ENCODE measurements around the gene DIP2C. TPM values are rescaled to one million over a fixed set of nuclear protein-coding genes. Genes with fewer than 3 reads are reported as not detected.

The DIP2C gene
- total RNA-seq, 2 experiments from 2014 or later, result 0.70 to 0.76 TPM

DNA sequence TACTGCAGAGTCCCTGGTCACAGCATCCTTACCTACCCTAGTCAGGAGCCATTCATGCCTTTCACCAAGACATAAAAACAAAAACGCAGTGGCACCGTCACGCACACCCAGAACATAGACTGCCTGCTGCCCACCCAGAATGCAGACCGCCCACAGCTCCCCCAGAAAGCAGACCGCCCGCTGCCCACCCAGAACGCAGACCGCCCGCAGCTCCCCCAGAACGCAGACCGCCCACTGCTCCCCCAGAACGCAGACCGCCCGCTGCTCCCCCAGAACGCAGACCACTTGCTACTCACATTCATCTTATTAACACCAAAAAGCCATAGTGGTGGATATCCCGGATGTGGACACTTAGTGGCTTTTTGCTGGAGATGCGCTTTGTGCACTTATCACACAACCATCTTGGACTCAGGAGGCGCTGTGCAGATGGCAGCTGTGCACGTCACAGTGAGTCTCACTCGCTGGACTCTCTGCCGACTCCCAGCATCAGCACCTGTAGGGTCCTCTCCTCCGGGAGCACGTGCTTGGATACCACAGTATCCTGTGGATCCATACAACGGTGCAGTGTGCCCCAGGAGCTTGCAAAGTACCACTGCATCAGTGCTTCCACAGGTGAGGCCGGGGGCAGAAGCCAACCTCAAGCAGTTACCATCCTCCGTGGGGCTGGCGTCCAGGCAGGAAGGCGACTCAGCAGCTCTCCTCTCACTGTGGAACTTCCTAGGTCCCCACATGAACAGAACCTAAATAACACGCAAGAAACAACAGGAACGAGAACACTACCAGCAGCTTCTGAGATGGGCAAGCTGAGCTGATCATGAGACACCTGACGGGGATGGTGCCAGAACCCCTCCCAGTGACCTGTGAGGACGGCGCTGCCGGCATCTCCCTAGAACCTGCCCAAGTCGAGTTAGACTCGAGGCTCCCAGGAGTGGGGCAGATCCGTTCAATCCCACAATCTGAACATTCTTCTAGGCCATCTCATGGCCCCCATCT is 161.0 kb downstream of the DIP2C start:
- ChIA-PET POLR2A (no interaction called here), CTCF (no interaction called here)
- no peaks in the 10 kb centered on the region for H3K9me3 Mint-ChIP-seq
- no peaks in the 10 kb centered on the region for H3K36me3 Mint-ChIP-seq (ENCODE audit: low read depth)
- no peak overlapping the region for H3K27ac Mint-ChIP-seq
- DNase-seq, result no peak
- no peak overlapping the region for H3K4me3 Mint-ChIP-seq
- no peaks in the 10 kb centered on the region for H3K27me3 Mint-ChIP-seq
- no peaks in the 10 kb centered on the region for H3K4me1 Mint-ChIP-seq

DNA sequence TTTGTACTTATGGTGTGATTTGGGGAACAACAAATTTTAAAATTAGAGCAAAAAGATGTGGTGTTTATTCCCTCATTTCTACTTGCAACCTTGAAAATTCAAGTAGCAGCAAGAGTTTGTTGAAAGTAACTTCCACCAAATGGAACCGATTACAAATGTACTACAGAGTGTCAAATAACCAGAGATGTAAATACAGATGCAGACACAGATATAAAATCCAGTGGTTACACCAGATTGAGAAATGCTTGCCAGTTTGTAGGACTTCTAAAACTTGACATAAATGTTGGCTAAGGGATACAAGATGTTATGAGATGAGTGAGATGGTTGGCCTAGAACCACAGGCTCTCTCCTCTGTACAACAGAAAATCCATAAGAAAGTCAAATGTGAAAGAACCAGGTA is 162.1 kb downstream of the DIP2C start:
- peaks cover 5% of the 10 kb centered on the region for H3K27me3 Mint-ChIP-seq
- CTCF ChIA-PET, result interaction anchor here (0.7 kb wide), 1 partner anchor 13 kb away, joined by 3 read pairs; no protein-coding TSS in a partner anchor
- no peaks in the 10 kb centered on the region for H3K4me1 Mint-ChIP-seq
- H3K9me3 Mint-ChIP-seq, result no peaks in the 10 kb centered on the region
- no peak for DNase-seq
- no peak overlapping the region for H3K4me3 Mint-ChIP-seq
- POLR2A ChIA-PET, result no interaction called here
- H3K36me3 Mint-ChIP-seq (ENCODE audit: low read depth), result no peaks in the 10 kb centered on the region
- no peak overlapping the region for H3K27ac Mint-ChIP-seq

GRCh38 chr10:526651-527312 is 162.7 kb downstream of the DIP2C start:
- Mint-ChIP-seq H3K36me3 (ENCODE audit: low read depth) (no peaks in the 10 kb centered on the region), H3K27ac (no peak overlapping the region), H3K4me1 (no peaks in the 10 kb centered on the region), H3K4me3 (no peak overlapping the region), H3K27me3 (peaks cover 5% of the 10 kb centered on the region), H3K9me3 (no peaks in the 10 kb centered on the region)
- DNase-seq, result no peak
- CTCF ChIA-PET, result interaction anchor here (0.7 to 1.3 kb wide), 2 partner anchors 12 to 16 kb away, joined by 3 read pairs; no protein-coding TSS in a partner anchor
- POLR2A ChIA-PET, result no interaction called here

DNA sequence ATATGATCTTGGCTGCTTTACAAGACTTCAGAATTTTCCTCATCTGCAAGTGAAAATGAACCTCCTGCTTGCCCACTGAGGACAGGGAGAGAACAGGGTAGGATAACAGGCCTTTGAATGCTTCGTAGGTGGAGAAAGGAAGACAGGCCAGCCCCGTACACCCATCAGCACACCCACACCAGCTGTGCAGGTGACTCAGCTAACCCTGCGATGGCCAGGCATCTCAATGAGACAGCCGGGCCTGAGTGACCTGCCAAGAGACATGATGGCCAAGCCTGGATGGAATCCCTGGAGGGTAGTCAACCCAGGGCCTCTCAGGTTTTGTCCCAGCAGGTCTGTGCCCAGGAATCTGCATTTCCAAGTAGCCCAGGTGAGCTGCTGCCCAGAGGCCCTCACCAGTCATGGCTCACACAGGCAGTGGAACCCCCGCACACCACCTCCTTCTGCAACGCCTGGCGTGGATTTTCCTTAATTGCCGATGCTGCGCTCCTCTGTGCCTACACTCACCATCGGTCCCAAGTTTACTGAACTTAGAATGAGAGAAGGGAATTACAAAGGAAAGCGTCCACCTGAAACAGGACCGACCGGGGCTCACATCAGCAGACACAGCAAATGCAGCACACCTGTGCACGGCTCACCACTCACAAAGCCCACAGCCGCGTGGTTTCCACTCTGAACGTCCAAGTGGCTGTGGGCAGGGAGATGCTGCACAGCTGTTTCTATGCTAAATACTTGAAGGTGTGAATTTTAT is 163.7 kb downstream of the DIP2C start:
- Mint-ChIP-seq H3K4me3 (no peak overlapping the region), H3K36me3 (ENCODE audit: low read depth) (no peaks in the 10 kb centered on the region), H3K27ac (no peak overlapping the region), H3K9me3 (no peaks in the 10 kb centered on the region), H3K4me1 (no peaks in the 10 kb centered on the region), H3K27me3 (peaks cover 12% of the 10 kb centered on the region)
- no peak for DNase-seq
- ChIA-PET CTCF (interaction anchor here (1.3 kb wide), 1 partner anchor 15 kb away, joined by 3 read pairs; no protein-coding TSS in a partner anchor), POLR2A (no interaction called here)

GRCh38 chr10:523925-524324 is 165.5 kb downstream of the DIP2C start:
- ChIA-PET POLR2A (no interaction called here), CTCF (no interaction called here)
- peaks cover 12% of the 10 kb centered on the region for H3K27me3 Mint-ChIP-seq
- no peaks in the 10 kb centered on the region for H3K9me3 Mint-ChIP-seq
- H3K27ac Mint-ChIP-seq, result no peak overlapping the region
- no peaks in the 10 kb centered on the region for H3K4me1 Mint-ChIP-seq
- H3K4me3 Mint-ChIP-seq, result no peak overlapping the region
- H3K36me3 Mint-ChIP-seq (ENCODE audit: low read depth), result no peaks in the 10 kb centered on the region
- DNase-seq, result no peak

GRCh38 chr10:522350-522749 is 167.1 kb downstream of the DIP2C start:
- Mint-ChIP-seq H3K27me3 (peaks cover 12% of the 10 kb centered on the region), H3K27ac (no peak overlapping the region), H3K4me1 (no peaks in the 10 kb centered on the region), H3K9me3 (no peaks in the 10 kb centered on the region), H3K36me3 (ENCODE audit: low read depth) (no peaks in the 10 kb centered on the region), H3K4me3 (no peak overlapping the region)
- POLR2A ChIA-PET, result no interaction called here
- CTCF ChIA-PET, result interaction anchor here (1.4 kb wide), 1 partner anchor 10 kb away, joined by 3 read pairs; no protein-coding TSS in a partner anchor
- DNase-seq, result no peak

DNA sequence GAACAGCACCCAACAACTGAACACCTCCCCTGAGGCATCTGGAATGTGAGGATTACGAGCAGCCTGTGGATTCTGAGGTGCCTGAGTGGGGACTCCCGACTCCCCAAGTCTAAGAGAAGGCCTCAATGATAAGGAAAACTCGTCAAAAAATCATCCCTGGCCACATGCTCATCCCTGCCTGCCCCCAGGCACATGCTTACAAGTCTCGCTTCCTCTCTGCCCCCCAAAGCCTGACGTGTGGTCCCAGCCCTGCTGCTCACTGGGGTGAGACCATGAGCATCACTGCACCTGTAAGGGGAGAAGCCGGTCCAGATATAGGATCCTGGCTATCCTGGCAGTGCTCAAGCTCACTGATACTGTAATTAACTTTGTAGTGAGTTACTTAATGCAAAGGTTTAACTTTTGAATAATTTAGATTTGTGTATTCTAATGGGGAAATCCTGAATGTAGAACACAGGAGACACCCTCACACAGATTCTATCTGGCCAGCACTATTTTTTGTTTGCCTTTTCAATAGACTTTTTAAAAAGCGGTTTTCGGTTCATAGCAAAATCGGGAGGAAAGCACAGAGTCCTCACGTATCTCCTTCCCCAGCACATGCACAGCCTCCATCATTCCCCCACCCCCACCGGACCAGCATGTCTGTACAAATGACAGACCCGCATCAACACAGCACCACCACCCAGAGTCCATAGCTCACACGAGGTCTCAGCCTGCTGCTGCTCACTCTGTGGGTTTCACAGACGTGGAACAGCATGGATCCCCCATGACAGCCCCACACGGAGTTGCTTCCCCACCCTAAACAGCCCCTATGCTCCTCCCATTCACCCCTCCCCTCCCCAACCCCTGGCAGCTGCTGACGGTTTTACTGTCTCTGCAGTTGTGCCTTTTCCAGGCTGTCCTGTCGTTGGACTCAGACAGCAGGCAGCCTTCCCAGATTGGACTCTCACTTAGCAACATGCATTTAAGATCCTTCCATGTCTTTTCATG is 167.9 kb downstream of the DIP2C start:
- ChIA-PET CTCF (interaction anchor here (1.4 kb wide), 1 partner anchor 9 kb away, joined by 3 read pairs; no protein-coding TSS in a partner anchor), POLR2A (interaction anchor here (1.5 kb wide), 1 partner anchor 9 kb away, joined by 3 read pairs; no protein-coding TSS in a partner anchor)
- Mint-ChIP-seq H3K27ac (no peak overlapping the region), H3K4me1 (no peaks in the 10 kb centered on the region), H3K9me3 (no peaks in the 10 kb centered on the region), H3K4me3 (no peak overlapping the region), H3K36me3 (ENCODE audit: low read depth) (no peaks in the 10 kb centered on the region), H3K27me3 (peaks cover 12% of the 10 kb centered on the region)
- no peak for DNase-seq

DNA sequence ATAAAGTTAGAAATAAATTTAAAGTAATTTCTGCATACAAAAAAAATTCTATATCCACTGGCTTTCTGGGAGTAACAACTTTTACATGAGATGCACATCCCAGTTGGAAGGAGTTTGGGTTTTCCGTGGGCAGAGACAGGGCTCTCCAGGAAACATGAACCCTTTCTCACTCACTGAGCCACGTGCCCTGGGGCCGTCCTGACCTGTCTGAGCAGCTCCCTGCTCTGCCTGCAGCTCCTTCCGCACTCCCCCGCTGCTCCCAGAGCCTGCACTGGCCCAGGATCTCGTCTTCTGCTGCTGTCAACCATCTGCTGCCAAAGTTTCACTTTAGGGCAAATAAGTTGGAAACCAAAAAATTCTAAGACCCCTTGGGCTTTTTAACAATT is 169.1 kb downstream of the DIP2C start:
- POLR2A ChIA-PET, result interaction anchor here (1.5 kb wide), 1 partner anchor 8 kb away, joined by 3 read pairs; no protein-coding TSS in a partner anchor
- Mint-ChIP-seq H3K36me3 (ENCODE audit: low read depth) (no peaks in the 10 kb centered on the region), H3K27me3 (peaks cover 12% of the 10 kb centered on the region), H3K27ac (no peak overlapping the region), H3K4me1 (no peaks in the 10 kb centered on the region), H3K4me3 (no peak overlapping the region), H3K9me3 (no peaks in the 10 kb centered on the region)
- CTCF ChIA-PET, result no interaction called here
- no peak for DNase-seq

- Mint-ChIP-seq H3K4me3 (no peak overlapping the region), H3K4me1 (no peaks in the 10 kb centered on the region), H3K9me3 (no peaks in the 10 kb centered on the region), H3K36me3 (ENCODE audit: low read depth) (no peaks in the 10 kb centered on the region), H3K27me3 (peaks cover 12% of the 10 kb centered on the region), H3K27ac (no peak overlapping the region)
- POLR2A ChIA-PET, result interaction anchor here (1.5 kb wide), 1 partner anchor 7 kb away, joined by 3 read pairs; no protein-coding TSS in a partner anchor
- no peak for DNase-seq
- CTCF ChIA-PET, result no interaction called here
Measured at GRCh38 chr10:519716-520401, 169.6 kb downstream of the DIP2C start.

- CTCF ChIA-PET, result no interaction called here
- DNase-seq, result no peak
- peaks cover 12% of the 10 kb centered on the region for H3K27me3 Mint-ChIP-seq
- H3K4me1 Mint-ChIP-seq, result no peaks in the 10 kb centered on the region
- H3K36me3 Mint-ChIP-seq (ENCODE audit: low read depth), result no peaks in the 10 kb centered on the region
- no peaks in the 10 kb centered on the region for H3K9me3 Mint-ChIP-seq
- POLR2A ChIA-PET, result no interaction called here
- no peak overlapping the region for H3K27ac Mint-ChIP-seq
- no peak overlapping the region for H3K4me3 Mint-ChIP-seq
Measured at GRCh38 chr10:519055-519715, 170.3 kb downstream of the DIP2C start.

DNA sequence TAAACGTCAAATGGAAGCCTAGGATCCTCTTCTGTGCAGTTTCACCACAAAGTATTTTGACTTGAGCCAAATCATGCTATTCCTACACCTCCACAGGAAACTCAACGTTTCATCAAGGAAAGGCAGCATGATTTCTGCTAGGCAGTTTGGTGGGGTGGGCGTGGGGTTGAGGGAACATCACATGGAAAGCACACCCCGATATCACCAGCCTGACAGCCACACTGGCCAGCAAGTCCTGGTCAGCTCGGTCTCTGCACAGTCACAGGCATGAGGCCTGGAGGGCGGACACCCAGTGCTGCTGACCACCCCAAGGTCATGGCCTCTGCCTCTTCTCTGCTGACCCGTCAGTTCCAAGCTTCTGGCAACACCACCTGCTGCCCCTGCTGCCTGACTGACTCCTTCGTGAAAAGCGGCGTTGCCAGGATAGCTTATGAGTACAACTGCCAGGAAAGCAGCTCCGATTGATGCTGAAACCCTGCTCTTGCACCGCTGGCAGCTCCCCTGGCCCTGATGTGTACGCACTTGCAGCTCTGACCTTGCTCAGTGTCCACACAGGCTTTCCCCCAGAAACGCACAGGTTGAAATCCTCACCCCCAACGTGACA is 171.5 kb downstream of the DIP2C start:
- H3K4me3 Mint-ChIP-seq, result no peak overlapping the region
- POLR2A ChIA-PET, result no interaction called here
- H3K27me3 Mint-ChIP-seq, result peaks cover 16% of the 10 kb centered on the region
- no peaks in the 10 kb centered on the region for H3K9me3 Mint-ChIP-seq
- no peak for DNase-seq
- CTCF ChIA-PET, result no interaction called here
- no peaks in the 10 kb centered on the region for H3K36me3 Mint-ChIP-seq (ENCODE audit: low read depth)
- no peak overlapping the region for H3K27ac Mint-ChIP-seq
- peaks cover 5% of the 10 kb centered on the region for H3K4me1 Mint-ChIP-seq

Measured in activated CD4-positive, alpha-beta memory T cell treated with anti-CD3 and anti-CD28 coated beads, Interleukin-2, amount 10 ng/mL, durations not matched to agents 7 days and 5 days (primary cell).